Endothelial cell of umbilical vein (primary cell): ENCODE data around the gene OOSP4A. TPM values are rescaled to one million over a fixed set of nuclear protein-coding genes. Genes with fewer than 3 reads are reported as not detected.

ENCODE experiments used
- BruUV-seq: library from RNA; stranded (reverse); fragments of 400-500 nt; replicated peaks from 2 replicates; lab custom pipeline; 2021; lab: Mats Ljungman, UMichigan
- CTCF ChIA-PET: fragments of 300-600, 350-600 bp; sonication (Branson Sonifier 250); formaldehyde crosslinking; loops from one replicate; lab custom pipeline; 2021; ENCODE audit warnings: antibody characterized with exemption, inconsistent platforms; lab: Charles Lee
- POLR2A ChIA-PET: fragments of 300-600, 350-600 bp; sonication (Branson Sonifier 250); formaldehyde crosslinking; loops from one replicate; lab custom pipeline; 2021; ENCODE audit warnings: antibody characterized with exemption, inconsistent platforms; lab: Charles Lee
- DNase-seq: peaks from one replicate; pipeline ENCODE4 v3.0.0-alpha.2; 2011; ENCODE audit warnings: low read depth, low spot score
- FAIRE-seq: peaks from 2 replicates; lab custom pipeline; 2011; peaks lifted over from hg19 to GRCh38; lab: Jason Lieb, UNC
- H2AFZ ChIP-seq: 2 replicates; pipeline ENCODE4 v1.6.0; 2012; ENCODE audit warnings: low read depth, low read length, control low read depth, inconsistent platforms
- H3K27ac ChIP-seq: 2 replicates; pipeline ENCODE4 v1.5.1; 2011; ENCODE audit warnings: low read depth, mild to moderate bottlenecking, control low read depth, low read length, moderate library complexity; ENCODE audit not compliant: insufficient read depth
- H3K27me3 ChIP-seq, 2 experiments: 2 replicates each; pipeline versions ENCODE4 v1.6.0 to v1.6.1; 2011; ENCODE audit warnings: low read length in 2 of 2, mixed read lengths in 1 of 2; ENCODE audit not compliant: control insufficient read depth in 2 of 2, insufficient read depth in 2 of 2
- H3K36me3 ChIP-seq, 2 experiments: 2 replicates in 1 of 2; 3 replicates in 1 of 2; pipeline ENCODE4 v1.5.1; 2011; ENCODE audit warnings: low read length in 2 of 2, mild to moderate bottlenecking in 1 of 2, moderate library complexity in 1 of 2; ENCODE audit not compliant: control insufficient read depth in 2 of 2, insufficient read depth in 2 of 2; ENCODE audit errors: extremely low read depth in 1 of 2
- H3K4me1 ChIP-seq: 3 replicates; pipeline ENCODE4 v1.5.1; 2011; ENCODE audit warnings: mild to moderate bottlenecking, low read length; ENCODE audit not compliant: control insufficient read depth, insufficient read depth; ENCODE audit errors: extremely low read depth
- H3K4me2 ChIP-seq: 2 replicates; pipeline ENCODE4 v1.6.1; 2011; ENCODE audit warnings: low read length, control low read depth, mixed read lengths; ENCODE audit not compliant: insufficient read depth
- H3K4me3 ChIP-seq, 3 experiments: fragments of 200-600 bp in 1 of 3; sonication (generic), shearing (Covaris generic) in 1 of 3; replicated peaks in 1 of 3; 2 replicates each; pipeline ENCODE4 v1.5.1; 2011 to 2016; ENCODE audit warnings: control low read depth in 3 of 3, low read length in 3 of 3, mild to moderate bottlenecking in 2 of 3, inconsistent platforms in 1 of 3, low read depth in 1 of 3, moderate library complexity in 1 of 3; ENCODE audit not compliant: insufficient read depth in 1 of 3
- H3K79me2 ChIP-seq: 2 replicates; pipeline ENCODE4 v1.6.0; 2012; ENCODE audit warnings: low read length, inconsistent platforms; ENCODE audit not compliant: control insufficient read depth, insufficient read depth
- H3K9ac ChIP-seq: replicated peaks from 2 replicates; pipeline ENCODE3; 2011; ENCODE audit warnings: low read length, control low read depth; ENCODE audit not compliant: insufficient read depth; ENCODE audit errors: extremely low read depth
- H3K9me1 ChIP-seq: replicated peaks from 3 replicates; pipeline ENCODE4 v1.6.0; 2011; ENCODE audit warnings: mild to moderate bottlenecking, low read length; ENCODE audit not compliant: control insufficient read depth, insufficient read depth; ENCODE audit errors: extremely low read depth
- H3K9me3 ChIP-seq: replicated peaks from 2 replicates; pipeline ENCODE4 v1.5.1; 2012; ENCODE audit warnings: low read length, inconsistent platforms; ENCODE audit not compliant: control insufficient read depth, insufficient read depth
- H4K20me1 ChIP-seq: replicated peaks from 2 replicates; pipeline ENCODE3; 2011; ENCODE audit warnings: mild to moderate bottlenecking, low read length; ENCODE audit not compliant: control insufficient read depth, insufficient read depth; ENCODE audit errors: extremely low read depth
- EZH2 ChIP-seq: IDR thresholded peaks from 2 replicates; pipeline ENCODE4 v1.6.1; 2012; ENCODE audit warnings: borderline replicate concordance, low read depth, mild to moderate bottlenecking, moderate library complexity, low read length, inconsistent platforms; ENCODE audit not compliant: severe bottlenecking
- FOS ChIP-seq: IDR thresholded peaks from 2 replicates; pipeline ENCODE4 v1.6.1; 2011; ENCODE audit warnings: mild to moderate bottlenecking, low read length, moderate library complexity, borderline replicate concordance; ENCODE audit not compliant: insufficient read depth
- GATA2 ChIP-seq: IDR thresholded peaks from 2 replicates; pipeline ENCODE4 v1.7.0; 2011; ENCODE audit warnings: low read depth, mild to moderate bottlenecking, moderate library complexity, mixed read lengths, low read length; ENCODE audit not compliant: insufficient read length, insufficient read depth
- JUN ChIP-seq: IDR thresholded peaks from 2 replicates; pipeline ENCODE4 v1.6.1; 2011; ENCODE audit warnings: borderline replicate concordance, low read depth; ENCODE audit not compliant: insufficient read length, insufficient read depth
- MYC ChIP-seq: IDR thresholded peaks from one replicate; pipeline ENCODE4 v1.6.1; 2011; ENCODE audit warnings: mild to moderate bottlenecking, low read depth, low read length
- POLR2A ChIP-seq: IDR thresholded peaks from 2 replicates; pipeline ENCODE4 v1.6.1; 2012; ENCODE audit warnings: low read depth, mild to moderate bottlenecking, control low read depth, low read length
- dilution Hi-C: fragments of 300-500 bp; cut with MboI; formaldehyde crosslinking; loops from one replicate; pipeline ENCODE4 v1.15.0; 2019; ENCODE audit warnings: low sequenced_read_pairs; ENCODE audit not compliant: extremely low pct_ligation_motif_present
- intact Hi-C: fragments of 100-400 bp; cut with micrococcal nuclease; formaldehyde crosslinking; loops from one replicate; pipeline ENCODE4 v1.10.0; 2022
- polyA plus RNA-seq, 4 experiments: library from polyadenylated mRNA; depleted of rRNA in 3 of 4; stranded (reverse) in 3 of 4; unstranded in 1 of 4; fragments of >200 nt; gene quantifications; 2 replicates each; pipeline versions ENCODE4 v1.2.1 to v1.2.3, GENCODE V29; 2011 to 2012; ENCODE audit warnings: missing spikeins in 1 of 4
- total RNA-seq: library from RNA; stranded (reverse); gene quantifications from 2 replicates; pipeline ENCODE4 v1.2.3, GENCODE V29; 2021
- TF ChIP-seq, protein P1 (sequence below): IDR thresholded peaks from 2 replicates; pipeline ENCODE4 v1.6.1; 2011; ENCODE audit not compliant: insufficient read depth, insufficient read length

OOSP4A gene
- total and polyA plus RNA-seq, 2 donors (not counting 3 experiments of a cell fraction or from before 2014, with no cell fraction given) = not detected

DNA sequence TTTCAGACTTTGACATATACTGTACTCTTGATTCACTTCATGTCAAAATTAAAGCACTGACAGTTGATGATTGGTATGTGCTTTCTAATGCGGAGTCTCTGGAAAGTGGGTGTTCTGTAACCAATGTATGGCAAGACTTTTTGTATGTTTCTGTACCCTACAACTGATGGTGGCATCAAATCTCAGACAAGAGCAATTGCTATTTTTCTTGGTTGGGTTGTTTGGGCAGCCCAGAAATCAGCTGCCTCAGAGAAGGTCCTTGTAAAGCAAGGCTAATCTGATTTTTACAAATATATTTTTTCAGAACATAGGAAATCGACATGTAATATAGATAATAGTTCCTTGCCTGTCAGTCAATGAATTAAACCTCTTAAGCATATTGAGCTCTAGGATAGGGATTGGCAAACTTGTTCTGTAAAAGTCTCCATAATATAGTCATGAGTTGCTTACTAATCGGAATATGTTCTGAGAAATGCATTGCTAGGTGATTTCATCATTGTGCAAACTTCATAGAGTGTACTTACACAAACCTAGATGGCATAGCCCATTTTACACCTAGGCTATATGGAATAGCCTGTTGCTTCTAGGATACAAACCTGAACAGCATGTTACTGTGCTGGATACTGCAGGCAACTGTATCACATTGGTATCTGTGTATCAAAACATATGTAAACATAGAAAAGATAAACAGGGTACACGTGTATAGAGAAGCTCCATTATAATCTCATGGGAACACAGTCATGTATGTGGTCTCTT lies 10.2 kb upstream of the OOSP4A start:
- TF ChIP-seq EZH2 (no peak), FOS (no peak), MYC (no peak), GATA2 (no peak), POLR2A (no peak), JUN (no peak)
- TF ChIP-seq, protein P1, sequence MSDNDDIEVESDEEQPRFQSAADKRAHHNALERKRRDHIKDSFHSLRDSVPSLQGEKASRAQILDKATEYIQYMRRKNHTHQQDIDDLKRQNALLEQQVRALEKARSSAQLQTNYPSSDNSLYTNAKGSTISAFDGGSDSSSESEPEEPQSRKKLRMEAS = no peak
- H2AFZ ChIP-seq = no peak overlapping the region
- no peaks in the 10 kb centered on the region for H3K9me3 ChIP-seq
- ChIA-PET CTCF (interaction anchor here (1.8 kb wide), 1 partner anchor 9 kb away, joined by 7 read pairs; the partner anchor contains the start of gene OOSP4A), POLR2A (no interaction called here)
- no peaks in the 10 kb centered on the region for H3K4me1 ChIP-seq
- FAIRE-seq (no peak), DNase-seq (no peak)
- H4K20me1 ChIP-seq = no peaks in the 10 kb centered on the region
- no peak overlapping the region for H3K4me2 ChIP-seq
- intact Hi-C loops = no loop called here
- H3K9ac ChIP-seq = no peak overlapping the region
- no peak overlapping the region for H3K4me3 ChIP-seq
- dilution Hi-C loops = no loop called here
- no TSS peak for BruUV-seq
- H3K9me1 ChIP-seq = no peaks in the 10 kb centered on the region
- H3K27ac ChIP-seq = no peak overlapping the region
- no peaks in the 10 kb centered on the region for H3K79me2 ChIP-seq
- no peaks in the 10 kb centered on the region for H3K36me3 ChIP-seq
- H3K27me3 ChIP-seq = peaks cover 0 to 6% of the 10 kb centered on the region in 2 experiments
